ENCODE results near the gene OAT.

Gene OAT

DNA sequence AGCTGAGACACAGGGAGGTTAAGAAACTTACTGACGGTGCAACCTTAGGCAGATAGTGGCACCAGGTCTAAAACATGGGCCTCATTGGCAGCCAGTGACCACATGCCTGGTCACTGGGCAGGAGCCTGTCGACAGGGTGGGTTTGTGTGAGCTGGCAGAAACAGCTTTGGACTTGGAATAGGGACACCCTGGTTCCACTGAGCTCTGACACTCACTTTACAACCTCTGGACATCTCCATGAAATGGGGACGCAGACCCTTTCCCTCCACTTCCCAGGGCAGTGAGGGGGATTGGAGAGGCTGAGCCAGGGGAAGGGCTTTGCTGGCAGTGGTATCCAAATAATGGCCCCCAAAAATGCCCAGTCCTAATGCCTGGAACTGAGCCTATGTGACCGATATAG is 49.7 kb downstream of the OAT start:
- no peaks in the 10 kb centered on the region for H3K9me3 Mint-ChIP-seq
- H3K36me3 Mint-ChIP-seq (ENCODE audit: low read depth) = no peaks in the 10 kb centered on the region
- no peaks in the 10 kb centered on the region for H3K4me1 Mint-ChIP-seq (ENCODE audit: low read depth)
- peaks cover 37% of the 10 kb centered on the region for H3K27me3 Mint-ChIP-seq (ENCODE audit: low read depth)
- H3K4me3 Mint-ChIP-seq = no peak overlapping the region
- H3K27ac Mint-ChIP-seq = no peak overlapping the region

DNA sequence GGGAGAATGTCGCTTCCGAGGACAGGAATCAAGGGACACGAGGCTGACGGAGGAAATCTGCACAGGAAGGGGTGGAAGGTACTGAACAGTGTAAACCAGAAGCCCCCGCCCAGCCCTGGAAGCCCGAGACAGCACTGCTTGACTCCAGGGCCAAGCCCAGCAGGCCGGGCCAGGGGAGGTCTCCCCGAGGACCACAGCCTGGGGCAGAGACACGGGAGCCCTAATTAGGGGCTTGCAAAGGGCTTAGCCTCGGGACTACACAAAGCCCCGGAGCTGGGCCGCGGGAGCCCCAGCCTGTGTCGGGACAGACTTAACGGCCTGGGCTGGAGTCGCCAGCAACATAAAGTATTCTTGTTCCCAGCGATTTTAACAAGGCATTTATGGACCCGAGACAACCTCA is 50.8 kb downstream of the OAT start:
- H3K9me3 Mint-ChIP-seq = no peaks in the 10 kb centered on the region
- no peaks in the 10 kb centered on the region for H3K4me1 Mint-ChIP-seq (ENCODE audit: low read depth)
- no peaks in the 10 kb centered on the region for H3K36me3 Mint-ChIP-seq (ENCODE audit: low read depth)
- peaks cover 32% of the 10 kb centered on the region for H3K27me3 Mint-ChIP-seq (ENCODE audit: low read depth)
- H3K4me3 Mint-ChIP-seq = no peak overlapping the region
- no peak overlapping the region for H3K27ac Mint-ChIP-seq

DNA sequence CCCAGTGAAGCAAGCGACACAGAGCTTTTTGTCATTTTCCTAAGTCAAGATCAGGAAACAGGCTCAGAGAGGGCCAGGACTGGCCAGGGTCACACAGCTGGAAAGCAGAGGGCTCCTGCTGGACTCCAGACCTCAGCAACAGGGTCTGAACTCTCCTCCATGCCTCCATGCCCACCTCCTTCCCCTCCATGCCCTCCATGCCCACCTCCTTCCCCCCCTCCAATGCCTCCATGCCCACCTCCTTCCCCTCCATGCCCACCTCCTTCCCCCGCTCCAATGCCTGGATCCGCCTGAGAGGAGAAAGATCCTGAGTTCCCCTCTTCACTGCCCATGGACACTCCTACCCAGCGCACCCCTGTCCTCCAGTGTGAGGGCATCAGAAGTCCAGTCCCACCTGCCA is 51.3 kb downstream of the OAT start:
- no peaks in the 10 kb centered on the region for H3K4me1 Mint-ChIP-seq (ENCODE audit: low read depth)
- no peaks in the 10 kb centered on the region for H3K36me3 Mint-ChIP-seq (ENCODE audit: low read depth)
- H3K4me3 Mint-ChIP-seq = no peak overlapping the region
- peaks cover 29% of the 10 kb centered on the region for H3K27me3 Mint-ChIP-seq (ENCODE audit: low read depth)
- H3K9me3 Mint-ChIP-seq = no peaks in the 10 kb centered on the region
- no peak overlapping the region for H3K27ac Mint-ChIP-seq

DNA sequence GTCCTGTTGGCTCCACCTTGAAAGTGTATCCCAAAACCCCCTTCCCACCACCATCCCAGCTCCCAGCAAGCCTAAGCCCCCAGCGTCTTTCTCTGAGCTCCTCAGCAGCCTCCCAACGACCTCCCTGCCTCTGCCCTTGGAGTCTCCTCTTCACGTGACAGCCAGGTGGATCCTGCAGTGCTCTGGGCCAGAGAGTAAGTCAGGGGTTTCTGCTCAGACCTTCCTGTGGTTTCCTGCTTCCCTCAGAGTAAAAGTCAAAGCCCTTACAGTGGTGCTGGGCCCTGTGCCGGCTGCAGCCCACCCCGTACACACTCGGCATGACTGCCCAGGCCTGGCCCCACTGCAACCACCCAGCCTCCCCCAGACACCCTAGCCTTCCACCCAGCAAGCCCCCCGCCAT is 51.9 kb downstream of the OAT start:
- H3K36me3 Mint-ChIP-seq (ENCODE audit: low read depth) = no peaks in the 10 kb centered on the region
- no peak overlapping the region for H3K4me3 Mint-ChIP-seq
- no peaks in the 10 kb centered on the region for H3K4me1 Mint-ChIP-seq (ENCODE audit: low read depth)
- no peaks in the 10 kb centered on the region for H3K9me3 Mint-ChIP-seq
- H3K27me3 Mint-ChIP-seq (ENCODE audit: low read depth) = peaks cover 24% of the 10 kb centered on the region
- H3K27ac Mint-ChIP-seq = no peak overlapping the region

GRCh38 chr10:124366343-124366742 is 52.4 kb downstream of the OAT start:
- no peaks in the 10 kb centered on the region for H3K9me3 Mint-ChIP-seq
- no peak overlapping the region for H3K27ac Mint-ChIP-seq
- H3K27me3 Mint-ChIP-seq (ENCODE audit: low read depth) = peaks cover 19% of the 10 kb centered on the region
- H3K36me3 Mint-ChIP-seq (ENCODE audit: low read depth) = no peaks in the 10 kb centered on the region
- no peaks in the 10 kb centered on the region for H3K4me1 Mint-ChIP-seq (ENCODE audit: low read depth)
- H3K4me3 Mint-ChIP-seq = no peak overlapping the region

DNA sequence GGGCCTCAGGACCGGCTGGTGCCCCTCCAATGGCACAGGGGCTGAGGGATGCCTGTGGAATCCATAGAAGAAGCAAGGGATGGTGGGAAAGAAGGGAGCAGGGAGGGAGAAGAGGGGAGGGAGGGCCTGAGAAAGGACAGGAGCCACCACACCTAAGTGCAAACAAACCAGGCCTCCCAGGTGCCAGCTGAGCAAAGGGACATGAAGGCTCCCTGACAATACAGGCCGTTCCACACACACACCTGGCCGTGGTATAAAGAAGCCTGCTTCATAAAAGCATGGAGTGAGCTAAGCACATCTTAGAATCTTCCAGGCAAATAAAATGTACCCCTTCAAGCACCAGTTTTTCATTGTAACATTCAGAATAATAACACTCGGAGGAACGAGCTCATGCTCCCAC is 54.0 kb downstream of the OAT start:
- H3K9me3 Mint-ChIP-seq = peaks cover 6% of the 10 kb centered on the region
- H3K4me1 Mint-ChIP-seq (ENCODE audit: low read depth) = no peaks in the 10 kb centered on the region
- no peak overlapping the region for H3K4me3 Mint-ChIP-seq
- H3K27me3 Mint-ChIP-seq (ENCODE audit: low read depth) = peaks cover 9% of the 10 kb centered on the region
- no peaks in the 10 kb centered on the region for H3K36me3 Mint-ChIP-seq (ENCODE audit: low read depth)
- H3K27ac Mint-ChIP-seq = no peak overlapping the region

DNA sequence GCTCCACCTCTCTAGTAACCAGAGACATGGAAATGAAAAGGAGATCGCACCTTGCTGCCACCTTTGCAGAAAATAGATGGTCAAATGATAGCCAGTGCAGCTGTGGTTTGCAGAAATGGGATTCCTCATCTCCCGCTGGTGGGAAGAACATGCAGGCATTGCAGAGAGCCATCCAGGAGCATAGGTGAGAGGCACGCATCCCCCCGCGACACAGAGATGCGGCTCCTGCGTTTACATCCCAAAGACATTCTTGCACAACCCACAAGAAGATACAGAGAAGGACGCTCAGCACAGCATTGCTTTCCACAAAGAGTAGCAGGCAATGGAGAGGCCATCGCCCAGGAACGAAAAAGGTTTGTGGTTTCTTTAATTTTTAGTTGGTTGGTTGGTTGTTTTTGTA is 56.2 kb downstream of the OAT start:
- no peaks in the 10 kb centered on the region for H3K4me1 Mint-ChIP-seq (ENCODE audit: low read depth)
- H3K9me3 Mint-ChIP-seq = peaks cover 9% of the 10 kb centered on the region
- no peak overlapping the region for H3K4me3 Mint-ChIP-seq
- no peak overlapping the region for H3K27ac Mint-ChIP-seq
- peaks cover 12% of the 10 kb centered on the region for H3K27me3 Mint-ChIP-seq (ENCODE audit: low read depth)
- no peaks in the 10 kb centered on the region for H3K36me3 Mint-ChIP-seq (ENCODE audit: low read depth)

DNA sequence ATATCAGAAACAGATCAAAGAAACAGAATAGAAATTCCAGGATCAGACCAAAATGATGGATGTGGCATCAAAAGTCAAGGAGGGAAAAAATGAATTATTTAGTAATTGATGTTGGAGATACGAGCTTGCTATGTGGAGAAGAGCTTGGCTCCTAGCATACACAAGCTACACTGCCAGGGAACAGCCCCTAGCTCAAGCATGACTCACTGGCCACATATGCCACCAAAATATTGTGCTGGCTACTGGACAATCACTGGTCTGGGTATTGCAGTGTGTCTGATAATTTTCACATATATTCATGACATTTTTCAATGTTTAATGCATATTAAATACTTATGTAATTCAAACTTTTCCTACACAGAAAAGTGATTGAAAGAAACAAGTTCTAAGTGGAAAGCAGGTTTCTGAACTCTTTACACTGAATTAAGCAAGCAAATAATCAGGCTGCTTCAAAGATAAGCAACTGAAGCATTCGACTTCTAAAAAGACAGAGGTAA is 59.3 kb downstream of the OAT start:
- H3K27me3 Mint-ChIP-seq (ENCODE audit: low read depth) = peaks cover 7% of the 10 kb centered on the region
- H3K4me3 Mint-ChIP-seq = no peak overlapping the region
- no peak overlapping the region for H3K27ac Mint-ChIP-seq
- H3K36me3 Mint-ChIP-seq (ENCODE audit: low read depth) = no peaks in the 10 kb centered on the region
- H3K4me1 Mint-ChIP-seq (ENCODE audit: low read depth) = peaks cover 6% of the 10 kb centered on the region
- H3K9me3 Mint-ChIP-seq = peaks cover 9% of the 10 kb centered on the region

GRCh38 chr10:124357561-124357885 is 61.2 kb downstream of the OAT start:
- H3K4me1 Mint-ChIP-seq (ENCODE audit: low read depth) = peaks cover 9% of the 10 kb centered on the region
- peaks cover 9% of the 10 kb centered on the region for H3K9me3 Mint-ChIP-seq
- H3K27me3 Mint-ChIP-seq (ENCODE audit: low read depth) = peaks cover 7% of the 10 kb centered on the region
- H3K27ac Mint-ChIP-seq = no peak overlapping the region
- H3K4me3 Mint-ChIP-seq = no peak overlapping the region
- H3K36me3 Mint-ChIP-seq (ENCODE audit: low read depth) = no peaks in the 10 kb centered on the region

DNA sequence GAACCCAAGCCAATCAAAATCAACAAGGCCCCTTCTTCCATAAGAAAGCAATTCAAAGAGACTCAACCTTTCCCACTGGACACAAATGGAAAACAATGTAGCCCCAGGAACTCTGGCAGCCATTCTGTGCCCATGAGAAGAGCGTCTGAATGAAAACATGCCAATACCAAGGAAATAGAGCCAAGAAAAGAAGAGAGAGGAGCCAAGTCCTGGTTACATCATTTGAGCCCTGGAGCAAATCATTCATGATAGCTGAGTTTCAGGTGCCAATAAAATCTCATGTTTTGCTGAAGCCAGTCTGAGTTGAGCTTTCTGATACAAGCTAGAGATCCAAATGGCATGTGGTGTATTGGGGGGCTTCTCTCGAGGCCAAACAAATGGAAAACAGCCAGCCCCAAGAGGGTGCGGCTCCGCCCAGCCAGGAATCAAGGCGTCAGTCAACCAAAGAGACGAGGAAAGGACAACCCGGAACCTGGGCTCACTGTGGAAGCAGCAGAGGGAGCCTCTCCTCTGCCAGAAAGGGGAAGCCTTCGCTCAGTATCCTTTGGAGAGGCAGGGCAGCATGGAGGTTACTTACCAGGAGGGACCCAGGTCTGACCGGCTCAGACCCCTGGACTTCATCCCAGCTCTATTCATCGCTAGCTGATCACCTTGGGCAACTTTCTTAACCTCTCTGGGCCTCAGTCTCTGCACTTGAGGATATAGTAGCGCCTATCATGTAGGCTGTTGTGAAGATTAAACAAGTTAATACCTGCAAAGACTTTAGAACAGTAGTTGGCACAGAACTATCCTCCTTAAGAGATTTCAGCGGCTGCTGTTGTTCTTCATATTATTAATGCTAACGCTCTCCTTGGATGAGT is 61.8 kb downstream of the OAT start:
- H3K36me3 Mint-ChIP-seq (ENCODE audit: low read depth) = no peaks in the 10 kb centered on the region
- H3K4me3 Mint-ChIP-seq = no peak overlapping the region
- peaks cover 9% of the 10 kb centered on the region for H3K4me1 Mint-ChIP-seq (ENCODE audit: low read depth)
- peaks cover 9% of the 10 kb centered on the region for H3K9me3 Mint-ChIP-seq
- H3K27ac Mint-ChIP-seq = no peak overlapping the region
- H3K27me3 Mint-ChIP-seq (ENCODE audit: low read depth) = peaks cover 7% of the 10 kb centered on the region

DNA sequence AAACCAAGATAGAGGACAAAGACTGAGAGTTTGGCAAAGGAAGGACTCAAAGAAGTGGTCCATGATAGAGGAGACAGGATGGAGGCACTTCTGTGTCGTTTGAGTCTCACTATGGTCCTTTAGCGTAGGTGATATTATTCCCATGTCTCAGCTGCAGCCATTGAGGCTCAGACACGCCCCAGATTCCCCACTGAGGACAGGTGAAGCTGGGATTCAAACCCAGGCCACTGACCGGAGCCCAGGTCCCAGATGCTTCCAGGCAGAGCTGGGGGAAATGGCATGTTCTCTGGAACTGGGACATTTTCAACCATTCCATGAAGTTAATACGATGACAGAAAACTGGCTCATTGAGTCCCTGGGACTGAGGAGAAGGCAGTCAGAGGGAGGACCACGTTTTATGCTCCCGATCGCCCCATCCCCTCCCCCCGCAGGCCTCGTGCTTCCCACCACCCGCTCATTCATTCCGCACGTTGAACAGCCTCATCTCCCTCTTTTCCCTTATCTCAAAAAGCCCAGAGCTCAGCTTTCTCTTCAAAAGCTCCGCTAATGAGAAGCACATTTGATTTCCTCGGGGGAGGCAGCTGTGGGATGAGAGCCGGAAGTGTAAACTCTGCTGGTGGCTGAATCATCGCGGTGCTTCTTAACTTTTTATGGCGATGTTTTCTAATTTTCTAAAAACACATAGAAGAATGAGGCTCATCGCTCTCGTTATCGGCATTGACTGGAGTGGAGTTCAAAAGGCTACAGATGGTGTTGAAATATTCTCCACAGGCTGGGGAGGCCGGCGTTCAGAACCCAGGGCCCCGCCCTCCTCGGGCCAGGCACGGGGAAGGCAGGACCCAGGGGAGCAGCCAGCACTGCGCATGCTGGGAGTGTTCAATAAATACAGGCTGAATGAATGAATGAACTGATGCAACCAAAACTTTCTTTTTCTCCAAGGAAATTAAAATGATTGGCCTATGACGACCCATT is 64.0 kb downstream of the OAT start:
- Mint-ChIP-seq H3K9me3 (peaks cover 3% of the 10 kb centered on the region), H3K27me3 (ENCODE audit: low read depth) (peaks cover 7% of the 10 kb centered on the region), H3K4me3 (peak overlapping the region; percentile 81), H3K27ac (peak overlapping the region; percentile 71), H3K4me1 (ENCODE audit: low read depth) (peaks cover 9% of the 10 kb centered on the region), H3K36me3 (ENCODE audit: low read depth) (no peaks in the 10 kb centered on the region)

- Mint-ChIP-seq H3K4me1 (ENCODE audit: low read depth) (peaks cover 9% of the 10 kb centered on the region), H3K36me3 (ENCODE audit: low read depth) (no peaks in the 10 kb centered on the region), H3K27me3 (ENCODE audit: low read depth) (peaks cover 7% of the 10 kb centered on the region), H3K4me3 (no peak overlapping the region), H3K27ac (no peak overlapping the region), H3K9me3 (no peaks in the 10 kb centered on the region)
Measured at GRCh38 chr10:124353896-124354295, 64.8 kb downstream of the OAT start.

DNA sequence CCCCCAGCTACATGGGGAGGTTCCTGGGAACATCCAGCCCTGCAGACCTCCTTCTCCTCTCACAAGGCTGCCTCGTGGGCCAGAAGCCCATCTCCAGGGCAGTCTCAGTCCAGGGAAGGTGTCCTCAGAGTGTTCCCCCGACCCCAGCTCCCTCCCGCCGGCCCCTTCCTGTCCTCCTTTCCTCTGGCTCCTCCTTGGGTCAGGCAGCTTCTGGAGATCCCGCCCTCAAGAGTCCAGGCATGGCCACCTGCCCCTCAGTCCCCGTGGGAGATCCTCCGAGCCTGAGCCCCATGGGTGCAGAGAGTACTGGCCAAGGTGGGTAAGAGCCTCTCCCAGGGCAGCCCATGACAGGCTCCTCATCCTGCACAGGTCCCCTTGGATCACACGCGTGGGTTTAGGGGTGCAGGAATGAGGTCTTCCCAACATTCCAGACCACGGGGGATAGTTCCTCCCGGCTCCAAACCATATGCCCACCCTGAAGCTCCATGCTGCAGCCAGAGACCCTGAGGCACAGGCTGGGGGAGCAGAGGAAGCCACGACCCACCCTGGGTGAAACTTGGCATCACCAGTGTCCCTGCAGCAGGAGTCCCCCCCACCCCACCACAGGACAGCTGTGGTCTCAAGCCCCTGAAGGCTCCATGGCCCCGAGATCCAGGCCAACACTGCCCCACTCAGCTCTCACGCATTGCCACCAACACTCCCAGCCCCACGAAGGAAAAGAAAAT is 65.5 kb downstream of the OAT start:
- peaks cover 9% of the 10 kb centered on the region for H3K4me1 Mint-ChIP-seq (ENCODE audit: low read depth)

DNA sequence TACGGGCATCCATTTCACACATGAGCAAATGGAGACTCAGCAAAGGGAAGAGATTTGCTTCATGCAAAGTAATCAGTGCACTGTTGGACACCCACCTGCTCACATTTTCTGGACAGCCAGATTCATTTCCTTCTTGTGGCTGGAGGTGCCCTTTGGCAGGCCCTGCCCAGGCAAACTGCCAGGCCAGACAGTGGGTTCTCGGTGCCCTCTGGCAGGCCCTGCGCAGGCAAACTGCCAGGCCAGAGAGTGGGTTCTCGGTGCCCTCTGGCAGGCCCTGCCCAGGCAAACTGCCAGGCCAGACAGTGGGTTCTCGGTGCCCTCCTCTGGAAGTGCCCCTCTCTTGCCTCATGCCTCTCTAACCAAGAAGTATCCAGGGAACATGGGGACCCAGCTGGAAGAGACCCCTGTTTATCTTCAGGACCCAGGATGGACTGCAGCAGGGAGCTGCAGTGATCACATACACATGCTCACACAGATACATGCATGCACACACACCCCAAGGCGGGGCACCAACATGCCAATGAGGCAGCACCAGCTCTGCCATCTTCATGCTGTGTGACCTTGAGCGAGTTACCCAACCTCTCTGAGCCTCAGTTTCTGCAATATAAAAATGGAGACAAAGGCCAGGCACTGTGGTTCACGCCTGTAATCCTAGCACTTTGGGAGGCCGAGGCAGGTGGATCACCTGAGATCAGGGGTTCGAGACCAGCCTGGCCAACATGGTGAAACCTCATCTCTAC is 67.1 kb downstream of the OAT start:
- H3K9me3 Mint-ChIP-seq = no peaks in the 10 kb centered on the region
- no peak overlapping the region for H3K4me3 Mint-ChIP-seq
- H3K36me3 Mint-ChIP-seq (ENCODE audit: low read depth) = no peaks in the 10 kb centered on the region
- H3K4me1 Mint-ChIP-seq (ENCODE audit: low read depth) = peaks cover 9% of the 10 kb centered on the region
- H3K27me3 Mint-ChIP-seq (ENCODE audit: low read depth) = no peaks in the 10 kb centered on the region
- no peak overlapping the region for H3K27ac Mint-ChIP-seq

More for the DNA sequence above, 65.5 kb downstream of the OAT start:
- Mint-ChIP-seq H3K4me3 (no peak overlapping the region), H3K9me3 (no peaks in the 10 kb centered on the region), H3K27ac (no peak overlapping the region), H3K27me3 (ENCODE audit: low read depth) (peaks cover 7% of the 10 kb centered on the region), H3K36me3 (ENCODE audit: low read depth) (no peaks in the 10 kb centered on the region)
